ENCODE results near the gene DLG2.
"Not testable (repeated sequence)": the region's sequence is repeated elsewhere in the genome, so short reads cannot be mapped to it uniquely, and the experiment has no call there.

Gene DLG2

DNA sequence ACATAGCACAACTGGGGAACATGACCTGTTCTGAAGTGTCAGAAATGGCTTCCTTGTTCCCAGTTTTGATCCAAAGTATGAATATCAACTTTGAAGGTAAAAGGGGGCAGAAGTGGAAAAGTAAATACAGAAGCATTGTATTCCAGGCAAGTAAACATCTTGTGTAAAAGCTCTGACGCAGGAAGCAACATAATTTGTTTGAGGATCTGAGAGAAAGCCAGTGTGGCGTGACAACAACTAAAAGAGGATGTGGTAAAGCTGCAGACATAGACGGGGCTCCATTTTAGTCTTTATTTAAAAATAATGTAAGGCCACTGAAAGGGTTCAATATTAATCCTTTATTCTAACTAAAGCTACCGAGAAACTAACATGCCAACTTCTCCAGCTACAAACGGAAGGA, 310.2 kb downstream of the DLG2 start:
- DNase-seq (ENCODE audit: low spot score): no peak

DNA sequence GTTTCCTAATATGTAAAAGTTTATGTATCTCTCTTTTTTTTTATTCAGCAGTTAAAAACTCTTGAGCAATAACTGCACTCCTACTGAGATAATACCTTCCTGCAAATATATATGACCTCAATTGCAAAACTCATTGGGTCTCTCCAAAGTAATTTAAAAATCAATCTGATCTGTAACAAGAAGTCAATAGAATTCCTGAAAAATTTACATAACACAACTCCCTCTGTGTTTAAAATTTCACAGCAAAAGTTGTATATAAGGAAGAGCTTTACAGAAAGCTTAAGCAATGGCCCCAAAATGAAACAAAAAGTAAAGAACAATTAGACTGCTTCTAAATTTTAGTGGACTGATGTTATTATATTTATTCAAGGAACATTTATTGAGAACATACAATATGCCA, 313.4 kb downstream of the DLG2 start:
- no peak for DNase-seq (ENCODE audit: low spot score)

DNA sequence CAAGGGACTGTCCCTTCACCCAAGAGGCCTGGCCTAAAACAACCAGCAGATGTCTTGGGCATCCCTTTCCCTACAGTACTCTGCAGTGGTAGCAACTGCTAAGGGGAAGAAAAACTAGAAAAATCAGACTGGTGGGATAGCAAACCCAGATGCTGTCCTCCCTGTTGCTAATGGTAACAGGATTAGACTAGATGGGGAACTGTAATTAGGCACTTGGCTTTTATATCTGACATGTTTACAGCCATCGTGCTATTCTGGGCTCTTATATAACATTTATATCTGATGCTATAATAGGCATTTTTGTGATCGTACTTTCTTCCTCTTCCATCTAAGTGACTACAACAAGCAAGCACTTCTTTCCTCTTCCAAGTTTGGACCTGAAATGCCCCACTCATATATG, 316.7 kb downstream of the DLG2 start:
- no peak for DNase-seq (ENCODE audit: low spot score)

DNA sequence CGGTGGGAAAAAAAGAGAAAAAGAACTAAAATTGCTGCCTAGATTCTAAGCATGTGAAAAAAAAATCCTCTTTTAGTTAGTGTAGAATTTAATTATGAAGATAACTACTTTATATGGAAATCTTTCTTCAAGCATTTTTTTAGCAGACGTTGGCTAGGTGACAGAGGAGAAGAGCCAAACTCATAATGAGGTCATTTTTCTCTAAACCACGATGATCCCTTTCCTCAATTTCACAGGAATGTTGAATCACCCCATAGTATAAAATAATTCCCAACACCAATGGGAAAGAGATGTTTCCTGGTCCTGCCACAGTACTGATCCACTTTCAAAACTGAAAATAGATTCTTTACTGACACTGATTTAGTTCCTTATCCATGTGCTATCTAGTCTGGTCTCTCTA, 319.8 kb downstream of the DLG2 start:
- DNase-seq (ENCODE audit: low spot score): peak; percentile 35

DNA sequence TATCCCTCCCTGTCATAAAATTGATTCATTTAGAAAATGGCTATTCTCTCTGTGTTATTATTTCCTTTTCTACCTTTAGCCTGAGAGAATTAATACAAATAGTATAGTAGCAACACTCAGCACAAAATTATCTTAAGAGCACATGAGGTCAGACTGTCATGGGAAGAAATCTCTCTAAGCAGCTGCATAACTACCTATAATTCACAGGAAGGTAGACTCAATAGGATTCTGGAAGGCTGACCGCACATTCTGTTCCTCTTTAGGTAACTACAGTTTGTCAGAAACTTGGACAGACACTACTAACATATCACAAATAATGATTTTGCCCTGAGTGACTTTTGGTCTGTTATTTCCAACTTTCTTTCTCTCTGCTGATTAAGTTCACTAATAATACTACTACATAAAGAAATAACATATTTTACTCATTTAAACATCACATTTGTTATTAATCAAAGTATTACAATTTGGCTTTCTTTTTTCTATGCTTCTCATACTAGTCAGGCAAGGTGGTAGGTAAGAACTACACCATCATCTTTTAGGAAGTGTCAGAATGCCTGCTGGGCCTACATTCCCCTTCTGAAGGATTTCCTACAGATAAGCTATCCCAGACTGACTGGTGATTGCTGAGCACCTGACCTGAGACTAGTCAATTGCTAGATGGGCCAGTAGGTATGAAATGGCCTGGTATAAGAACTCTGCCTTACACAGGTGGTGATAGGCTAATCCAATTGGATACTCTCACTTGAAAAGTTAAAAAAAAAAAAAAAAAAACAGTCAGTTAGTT, 325.1 kb downstream of the DLG2 start:
- no peak for DNase-seq (ENCODE audit: low spot score)

DNA sequence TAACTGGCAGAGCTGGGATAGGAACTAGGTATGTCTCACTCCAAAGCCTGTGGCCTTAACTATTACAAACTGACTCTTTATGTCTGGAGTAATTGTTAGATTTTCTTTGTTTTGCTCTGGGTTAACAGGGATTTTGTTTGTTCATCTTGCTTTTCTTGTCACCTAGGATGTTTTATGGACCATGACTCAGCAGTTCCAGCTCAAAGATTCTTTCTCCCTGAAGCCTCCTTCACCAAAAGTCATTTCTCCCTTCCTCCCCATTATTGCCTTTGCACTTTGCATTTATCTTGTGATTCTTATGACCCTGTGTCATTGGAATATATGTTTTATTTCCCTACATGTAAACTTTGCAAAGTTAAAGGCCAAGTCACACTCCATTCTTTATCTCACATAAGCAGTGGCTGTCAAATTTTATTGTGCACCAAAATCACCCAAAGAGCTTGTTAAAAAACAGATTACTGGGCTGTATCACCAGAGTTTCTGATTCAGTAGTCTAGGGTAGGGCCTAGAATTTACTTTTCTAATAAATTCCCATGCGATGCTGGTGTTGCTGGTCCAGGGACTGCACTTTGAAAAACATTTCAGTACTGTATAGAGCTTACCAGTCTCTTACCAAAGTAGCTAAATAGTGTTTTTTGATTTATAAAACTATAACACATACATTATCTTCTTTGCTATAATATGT, 327.7 kb downstream of the DLG2 start:
- peak; percentile 16 for DNase-seq (ENCODE audit: low spot score)

DNA sequence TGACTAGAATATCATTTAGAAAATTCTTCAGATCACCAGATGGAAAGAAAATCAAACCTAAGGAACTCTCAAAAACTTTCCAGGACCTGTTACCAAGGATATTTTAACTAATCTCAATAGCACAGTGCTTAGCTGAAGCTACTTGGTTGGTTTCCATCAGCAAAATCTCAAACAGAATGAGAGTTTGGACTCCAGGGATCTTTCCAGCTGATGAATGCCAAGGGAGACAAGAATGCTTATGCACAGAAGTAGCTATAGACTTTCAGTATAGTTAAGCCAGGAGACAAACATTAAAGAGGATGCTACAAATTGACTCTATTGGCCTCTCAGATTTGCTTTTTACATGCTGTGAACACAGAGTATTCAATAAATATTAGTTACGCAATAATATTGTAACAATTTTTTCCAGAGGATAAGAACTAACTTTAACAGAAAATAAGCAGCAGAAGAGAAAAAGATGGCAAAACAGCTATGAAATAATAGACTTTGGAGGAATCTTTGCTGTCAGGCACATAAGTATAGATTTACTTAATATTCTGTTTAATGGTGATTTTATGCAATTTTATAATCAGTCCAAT, 331.4 kb downstream of the DLG2 start:
- DNase-seq (ENCODE audit: low spot score): no peak

DNA sequence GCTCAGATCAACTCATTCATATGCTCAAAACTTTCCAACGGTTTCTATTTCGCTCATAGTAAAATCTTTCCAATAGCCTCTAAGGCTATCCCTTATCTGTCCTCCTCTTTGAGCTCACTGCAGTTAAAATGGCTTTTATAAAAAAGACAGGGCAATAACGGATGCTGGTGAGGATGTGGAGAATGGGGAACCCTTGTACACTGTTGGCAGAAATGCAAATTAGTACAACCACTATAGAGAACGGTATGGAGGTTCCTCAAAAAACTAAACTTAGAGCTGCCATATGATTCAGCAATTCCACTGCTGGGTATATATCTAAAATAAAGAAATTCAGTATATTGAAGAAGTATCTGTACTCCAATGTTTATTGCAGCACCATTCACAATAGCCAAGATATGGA, 345.6 kb downstream of the DLG2 start:
- DNase-seq (ENCODE audit: low spot score): no peak

DNA sequence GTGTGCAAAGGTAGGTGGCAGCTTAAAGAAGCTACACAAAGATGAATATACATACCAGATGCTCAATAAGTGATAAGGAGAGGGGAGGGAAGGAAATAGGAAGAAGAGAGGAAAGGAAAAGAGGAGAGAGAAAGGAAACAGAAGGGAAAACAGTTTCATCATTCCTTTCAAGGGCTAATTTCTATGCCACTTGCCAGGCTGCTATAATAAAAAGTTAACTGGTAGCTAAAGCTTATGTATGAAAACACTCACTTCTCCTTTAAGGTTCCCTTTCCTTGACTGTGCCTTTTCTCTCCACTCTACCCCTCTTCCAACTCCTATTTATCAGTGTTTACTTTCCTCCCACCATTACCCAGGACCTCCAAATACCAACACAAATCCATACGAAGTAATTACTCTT, 347.9 kb downstream of the DLG2 start:
- no peak for DNase-seq (ENCODE audit: low spot score)

DNA sequence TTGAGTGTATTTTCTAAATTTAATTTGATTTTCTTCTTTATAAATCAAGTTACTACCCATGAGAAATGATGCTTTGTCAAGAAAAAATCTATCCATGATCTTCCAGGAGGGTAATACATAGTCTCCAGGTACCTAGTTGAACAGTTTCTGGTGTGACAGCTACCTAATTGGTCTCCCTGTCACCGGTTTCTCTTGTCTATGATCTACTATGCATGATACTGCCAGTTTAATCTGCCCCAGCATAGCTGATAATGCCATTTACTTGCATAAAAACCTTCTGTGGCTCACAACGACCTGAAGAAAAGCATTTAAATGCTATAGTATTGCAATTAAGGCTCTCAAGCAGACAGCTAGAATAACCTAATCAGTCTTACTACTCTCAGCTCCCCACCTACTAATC, 349.5 kb downstream of the DLG2 start:
- DNase-seq (ENCODE audit: low spot score): no peak

DNA sequence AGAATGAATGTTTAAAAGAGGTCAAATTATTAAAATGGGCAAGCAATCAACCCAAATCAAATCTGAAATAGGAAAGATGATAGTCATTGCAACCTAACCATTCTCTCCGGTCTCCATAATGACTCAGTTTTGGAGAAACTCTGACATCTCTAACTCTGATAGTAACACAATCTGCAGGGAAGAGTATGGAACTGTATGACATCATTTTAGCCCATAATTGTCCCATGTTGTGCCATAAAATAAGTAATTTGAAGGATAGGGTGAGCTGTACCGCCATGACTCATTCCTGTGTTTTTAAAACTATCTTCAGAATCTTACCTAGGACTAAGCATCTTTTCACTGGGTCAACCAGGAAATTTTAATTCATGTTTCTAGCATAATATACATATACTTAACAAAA, 350.8 kb downstream of the DLG2 start:
- DNase-seq (ENCODE audit: low spot score): no peak

DNA sequence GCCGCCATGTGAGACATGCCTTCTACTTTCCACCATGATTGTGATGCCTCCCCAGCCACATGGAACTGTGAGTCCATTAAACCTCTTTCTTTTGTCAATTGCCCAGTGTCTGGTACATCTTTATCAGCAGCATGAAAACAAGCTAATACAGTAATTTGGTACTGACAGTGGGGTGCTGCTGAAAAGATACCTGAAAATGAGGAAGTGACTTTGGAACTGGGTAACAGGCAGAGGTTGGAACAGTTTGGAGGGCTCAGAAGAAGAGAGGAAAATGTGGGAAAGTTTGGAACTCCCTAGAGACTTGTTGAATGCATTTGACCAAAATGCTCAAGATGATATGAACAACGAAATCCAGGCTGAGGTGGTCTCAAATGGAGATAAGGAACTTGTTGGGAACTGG, 356.8 kb downstream of the DLG2 start:
- DNase-seq (ENCODE audit: low spot score): not testable (repeated sequence)

DNA sequence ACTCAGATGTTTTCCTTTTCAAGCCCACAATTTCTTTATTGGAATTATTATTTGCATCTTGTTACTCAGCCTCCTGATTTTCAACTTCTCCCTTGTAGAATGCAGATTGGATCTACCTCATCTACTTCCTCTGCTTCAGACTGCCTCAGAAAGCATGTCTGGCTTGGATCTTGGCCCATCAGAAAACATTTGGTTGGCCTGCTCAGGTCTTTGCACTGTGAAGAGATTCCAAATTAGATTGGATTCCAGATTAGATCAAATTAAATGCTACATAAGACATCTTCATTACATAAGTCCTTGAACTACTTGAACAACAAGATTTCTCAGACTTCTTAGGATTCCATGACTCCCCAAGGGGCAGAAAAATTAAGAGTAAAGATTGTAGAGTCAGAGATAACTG, 358.0 kb downstream of the DLG2 start:
- no peak for DNase-seq (ENCODE audit: low spot score)

DNA sequence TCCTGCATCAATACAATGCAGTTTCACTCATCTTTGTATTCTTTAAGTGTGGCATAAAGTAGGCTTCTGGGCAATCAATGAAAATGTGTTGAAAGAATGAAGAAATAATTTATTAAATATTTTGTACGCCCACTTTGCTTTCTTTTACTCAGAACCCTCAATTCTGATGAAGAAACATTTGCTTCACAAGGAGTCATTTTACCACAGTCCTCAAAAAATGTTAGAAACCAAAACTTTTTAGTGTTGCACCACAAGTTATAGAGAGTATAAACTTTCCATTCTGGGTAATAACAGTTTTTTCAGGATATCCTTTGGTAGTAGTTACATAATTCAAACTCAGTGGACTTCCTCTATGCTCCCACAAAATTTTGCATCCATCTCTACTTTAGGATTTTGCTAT, 360.5 kb downstream of the DLG2 start:
- DNase-seq (ENCODE audit: low spot score): no peak

DNA sequence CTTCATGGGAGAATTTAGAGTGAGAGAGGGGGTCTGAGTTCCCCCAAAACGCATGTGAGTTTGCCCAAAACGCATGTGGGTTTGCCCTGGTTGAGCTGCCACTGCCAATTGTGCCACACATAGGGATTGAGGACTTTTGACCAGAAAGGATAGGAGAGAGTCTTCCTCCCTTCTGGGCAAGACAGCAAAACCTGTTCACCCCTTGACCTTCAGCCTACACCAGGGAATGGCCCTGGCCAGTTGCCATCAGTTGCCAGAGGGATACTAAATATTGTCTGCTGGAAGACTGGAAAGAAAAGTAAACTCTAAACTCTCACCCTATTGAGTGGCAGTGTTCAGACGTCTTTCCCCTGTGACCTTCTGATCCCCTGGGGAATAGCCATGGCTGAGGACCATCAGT, 363.8 kb downstream of the DLG2 start:
- DNase-seq (ENCODE audit: low spot score): no peak

DNA sequence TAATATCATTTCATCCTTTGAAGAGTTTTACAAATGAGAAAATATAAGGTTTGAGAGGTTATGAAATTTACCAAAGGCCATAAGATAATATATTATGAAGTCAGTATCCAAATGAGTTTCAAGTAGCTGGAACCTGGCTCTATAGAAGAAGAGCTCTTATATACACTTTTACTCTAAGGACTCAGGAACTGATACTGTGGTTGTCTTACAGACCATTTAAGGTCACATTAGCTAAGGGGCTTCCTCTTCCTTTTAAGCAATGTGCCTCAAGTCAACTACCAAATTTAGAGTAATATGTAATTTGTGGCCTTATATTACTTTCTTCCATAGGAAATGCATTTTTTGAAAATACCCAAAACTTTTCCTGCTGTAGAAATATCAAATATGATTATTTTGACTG, 369.3 kb downstream of the DLG2 start:
- DNase-seq (ENCODE audit: low spot score): no peak

DNA sequence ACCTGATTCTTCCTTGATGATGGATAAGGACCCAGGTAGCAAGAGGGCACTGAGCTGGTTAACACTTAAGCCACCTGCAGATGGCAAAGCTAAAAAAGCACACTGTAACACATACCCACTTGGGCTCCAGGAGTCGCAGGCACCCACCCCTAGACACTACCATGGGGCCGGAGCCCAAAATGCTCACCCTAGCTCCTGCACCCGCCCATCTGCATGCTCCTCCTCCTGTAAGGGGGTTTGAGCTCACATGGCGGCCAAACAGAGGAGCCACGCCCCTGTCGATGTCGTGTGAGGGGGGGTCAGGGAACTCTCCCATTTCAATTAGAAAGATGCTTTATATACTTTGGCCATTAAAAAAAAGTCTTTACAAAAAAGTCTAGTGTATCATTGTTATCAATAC, 370.7 kb downstream of the DLG2 start:
- DNase-seq (ENCODE audit: low spot score): no peak

DNA sequence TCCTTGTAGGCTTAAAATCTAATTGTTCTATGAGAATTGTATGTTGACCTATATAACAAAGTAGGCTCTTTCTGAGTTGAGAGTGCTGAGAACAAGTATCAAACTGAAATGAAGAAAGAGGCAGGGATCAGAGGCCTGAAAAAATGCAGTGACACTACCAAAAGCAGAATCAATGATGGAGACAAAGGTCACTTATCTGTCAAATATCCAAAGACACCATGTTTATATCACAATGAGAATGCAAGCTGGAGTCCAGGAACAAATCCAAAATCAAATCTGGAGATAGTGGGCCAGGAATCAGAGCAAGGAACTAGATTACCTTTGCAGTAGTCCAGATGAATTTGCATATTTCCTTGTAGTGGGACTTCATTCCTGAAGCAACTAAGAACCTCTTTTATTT, 377.7 kb downstream of the DLG2 start:
- no peak for DNase-seq (ENCODE audit: low spot score)

DNA sequence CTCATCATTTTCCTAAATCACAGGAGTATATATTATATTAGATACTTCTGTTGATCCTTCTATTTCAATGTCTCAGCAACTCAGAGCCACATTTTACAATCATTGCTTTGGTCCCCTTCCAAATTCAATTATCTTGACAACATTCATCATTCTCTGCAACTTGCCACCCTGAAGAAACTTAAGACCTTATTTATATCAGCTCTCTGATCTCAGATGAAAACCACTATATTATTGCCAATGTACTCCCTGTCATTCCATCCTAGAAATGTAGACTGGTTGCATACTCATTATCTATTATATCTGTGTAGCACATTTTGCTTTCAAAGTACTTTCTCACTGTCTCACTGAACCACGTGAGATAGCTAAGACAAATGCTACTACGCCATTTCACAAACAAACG, 379.3 kb downstream of the DLG2 start:
- DNase-seq (ENCODE audit: low spot score): no peak

DNA sequence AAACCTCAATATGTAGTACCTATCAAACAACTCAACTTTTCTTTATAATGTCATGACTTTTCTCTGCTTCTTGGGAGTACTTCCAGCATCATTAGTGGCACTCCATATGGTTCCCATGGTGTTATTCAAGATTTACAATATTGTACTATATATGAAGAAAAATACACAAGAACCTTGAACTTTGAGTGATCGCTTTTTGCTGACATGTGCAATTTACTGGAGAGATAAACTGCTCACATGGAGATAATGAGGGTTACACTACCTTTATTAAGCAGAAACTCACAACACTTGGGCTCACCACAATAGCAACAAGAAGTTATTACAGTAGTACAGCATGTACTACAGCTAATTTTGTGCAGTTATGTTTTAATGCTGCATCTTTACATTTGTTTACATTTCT, 388.2 kb downstream of the DLG2 start:
- DNase-seq (ENCODE audit: low spot score): no peak

DNA sequence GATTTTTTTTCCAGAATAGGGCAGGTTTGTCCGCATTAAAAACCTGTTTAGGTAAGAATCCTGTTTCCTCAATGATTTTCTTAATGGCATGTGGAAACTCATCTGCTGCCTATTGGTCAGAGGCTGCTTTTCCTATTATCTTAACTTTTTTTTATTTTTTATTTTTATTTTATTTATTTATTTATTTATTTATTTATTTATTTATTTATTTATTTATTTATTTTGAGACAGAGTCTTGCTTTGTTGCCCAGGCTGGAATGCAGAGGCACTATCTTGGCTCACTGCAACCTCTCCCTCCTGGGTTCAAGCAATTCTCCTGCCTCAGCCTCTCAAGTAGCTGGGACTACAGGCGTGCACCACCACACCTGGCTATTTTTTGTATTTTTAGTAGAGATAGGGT, 389.1 kb downstream of the DLG2 start:
- DNase-seq (ENCODE audit: low spot score): not testable (repeated sequence)

DNA sequence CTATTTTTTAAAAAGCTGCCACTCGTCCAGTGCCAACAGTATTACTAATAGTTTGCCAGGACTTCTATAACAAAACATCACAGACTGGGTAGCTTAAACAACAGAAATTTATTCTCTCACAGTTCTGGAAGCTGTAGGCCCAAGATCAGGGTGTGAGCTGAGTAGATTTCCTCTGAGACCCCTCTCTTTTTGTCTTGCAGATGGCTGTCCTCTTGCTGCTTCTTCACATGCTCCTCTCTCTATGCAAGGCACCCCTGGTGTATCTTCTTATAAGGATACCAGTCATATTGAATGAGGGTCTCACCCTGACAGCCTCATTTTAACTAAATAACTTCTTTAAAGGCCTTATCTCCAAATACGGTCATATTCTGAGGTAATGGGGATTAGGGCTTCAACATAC, 390.9 kb downstream of the DLG2 start:
- no peak for DNase-seq (ENCODE audit: low spot score)

DNA sequence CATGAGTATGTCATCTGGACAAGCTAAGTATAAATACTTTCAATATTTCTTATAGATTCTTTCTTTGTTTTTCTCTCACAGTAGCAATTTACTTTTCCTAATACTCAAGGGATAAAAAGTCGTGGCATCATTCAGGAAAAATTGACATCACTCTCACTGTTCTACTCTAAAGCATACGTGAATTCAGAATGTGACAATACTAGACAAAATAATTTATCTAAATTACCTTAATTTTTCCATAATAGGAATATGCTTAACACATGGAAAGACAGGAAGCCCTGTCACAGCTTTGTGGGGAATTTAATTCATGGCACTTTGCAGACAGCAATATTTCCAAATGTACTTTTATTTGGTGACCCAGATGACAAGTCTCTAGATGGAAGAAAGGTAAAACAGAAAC, 394.6 kb downstream of the DLG2 start:
- no peak for DNase-seq (ENCODE audit: low spot score)

DNA sequence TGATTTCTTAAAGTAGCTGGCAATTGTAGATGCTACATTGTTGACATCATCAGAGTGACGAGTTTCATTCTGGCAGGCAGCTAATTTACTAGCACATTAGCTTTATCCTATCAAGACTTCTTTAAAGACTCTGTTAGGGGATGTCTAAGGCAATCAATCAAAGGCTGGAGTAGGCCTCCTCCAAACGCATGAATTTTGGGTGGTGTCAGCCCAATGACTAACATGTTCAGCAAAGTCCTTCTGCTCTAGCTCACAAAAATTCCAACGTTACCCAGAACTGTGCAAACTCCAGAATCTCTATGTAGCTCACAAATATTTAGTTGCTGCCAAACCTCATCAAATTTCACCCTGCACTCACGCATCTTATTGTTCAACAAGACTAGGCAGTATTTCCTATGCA, 395.6 kb downstream of the DLG2 start:
- DNase-seq (ENCODE audit: low spot score): no peak
